ENCODE measurements around the gene TP53INP2.
A peak's percentile ranks its signal among the peaks of the same experiment; 100 is the strongest.
"Not testable (repeated sequence)": the region's sequence is repeated elsewhere in the genome, so short reads cannot be mapped to it uniquely, and the experiment has no call there.

TP53INP2 gene

GRCh38 chr20:34704177-34705007 is at the start of gene TP53INP2:
TP53INP2 (plus strand) TSS chr20:34704344; CDS start chr20:34708740, 4,396 bp downstream.
- Mint-ChIP-seq H3K4me1 (peaks cover 57% of the 10 kb centered on the region), H3K9me3 (no peaks in the 10 kb centered on the region), H3K27ac (peak within 1 kb of the TSS; percentile 98), H3K27me3 (ENCODE audit: low read depth, poor library complexity) (peaks cover 53% of the 10 kb centered on the region), H3K36me3 (ENCODE audit: low read depth) (no peaks in the 10 kb centered on the region), H3K4me3 (peak within 1 kb of the TSS; percentile 98)
- peak; percentile 94 for DNase-seq
- TF ChIP-seq CTCF (IDR thresholded peaks at IDR 0.05), result no peak

GRCh38 chr20:34658654-34659053 is 45.5 kb upstream of the TP53INP2 start:
- H3K36me3 Mint-ChIP-seq (ENCODE audit: low read depth), result peaks cover 50% of the 10 kb centered on the region

GRCh38 chr20:34661811-34662210 is 42.3 kb upstream of the TP53INP2 start:
- DNase-seq; H3K27me3 Mint-ChIP-seq (ENCODE audit: low read depth, poor library complexity); H3K27ac Mint-ChIP-seq; H3K4me1 Mint-ChIP-seq; H3K4me3 Mint-ChIP-seq: not testable (repeated sequence)
- H3K9me3 Mint-ChIP-seq, result peaks cover 16% of the 10 kb centered on the region
- peaks cover 36% of the 10 kb centered on the region for H3K36me3 Mint-ChIP-seq (ENCODE audit: low read depth)

More at GRCh38 chr20:34658654-34659053, 45.5 kb upstream of the TP53INP2 start:
- H3K4me3 Mint-ChIP-seq; H3K27me3 Mint-ChIP-seq (ENCODE audit: low read depth, poor library complexity); H3K27ac Mint-ChIP-seq; H3K4me1 Mint-ChIP-seq; DNase-seq: not testable (repeated sequence)
- H3K9me3 Mint-ChIP-seq, result peaks cover 17% of the 10 kb centered on the region

- Mint-ChIP-seq H3K27me3 (ENCODE audit: low read depth, poor library complexity) (no peaks in the 10 kb centered on the region), H3K9me3 (peaks cover 10% of the 10 kb centered on the region), H3K4me1 (no peaks in the 10 kb centered on the region), H3K36me3 (ENCODE audit: low read depth) (peaks cover 32% of the 10 kb centered on the region), H3K27ac (peak overlapping the region; percentile 48), H3K4me3 (no peak overlapping the region)
- DNase-seq, result no peak
- TF ChIP-seq CTCF (IDR thresholded peaks at IDR 0.05), result no peak
These were observed 40.8 kb upstream of the TP53INP2 start for GRCh38 chr20:34663213-34663943.

- H3K27me3 Mint-ChIP-seq (ENCODE audit: low read depth, poor library complexity); H3K27ac Mint-ChIP-seq; H3K4me3 Mint-ChIP-seq; DNase-seq; H3K4me1 Mint-ChIP-seq: not testable (repeated sequence)
- Mint-ChIP-seq H3K9me3 (peaks cover 12% of the 10 kb centered on the region), H3K36me3 (ENCODE audit: low read depth) (peaks cover 37% of the 10 kb centered on the region)
These were observed 39.4 kb upstream of the TP53INP2 start for GRCh38 chr20:34664751-34665150.

- Mint-ChIP-seq H3K4me1 (no peaks in the 10 kb centered on the region), H3K9me3 (peaks cover 14% of the 10 kb centered on the region), H3K27ac (no peak overlapping the region), H3K27me3 (ENCODE audit: low read depth, poor library complexity) (no peaks in the 10 kb centered on the region), H3K36me3 (ENCODE audit: low read depth) (peaks cover 33% of the 10 kb centered on the region), H3K4me3 (no peak overlapping the region)
- TF ChIP-seq CTCF (IDR thresholded peaks at IDR 0.05), result no peak
- no peak for DNase-seq
These were observed 35.0 kb upstream of the TP53INP2 start for GRCh38 chr20:34669094-34669493.

GRCh38 chr20:34673412-34673811 is 30.7 kb upstream of the TP53INP2 start:
- Mint-ChIP-seq H3K4me3 (no peak overlapping the region), H3K9me3 (peaks cover 10% of the 10 kb centered on the region), H3K27me3 (ENCODE audit: low read depth, poor library complexity) (no peaks in the 10 kb centered on the region), H3K36me3 (ENCODE audit: low read depth) (peaks cover 28% of the 10 kb centered on the region), H3K27ac (no peak overlapping the region), H3K4me1 (peaks cover 15% of the 10 kb centered on the region)
- TF ChIP-seq CTCF (IDR thresholded peaks at IDR 0.05), result no peak
- DNase-seq, result no peak

Data from nephron progenitor cell (in vitro differentiated cells).